ENCODE results near the gene SELENOK.
"Not testable (repeated sequence)": the region's sequence is repeated elsewhere in the genome, so short reads cannot be mapped to it uniquely, and the experiment has no call there.

SELENOK gene

GRCh38 chr3:53891497-53892285 is at the start of gene SELENOK:
SELENOK (minus strand) TSS chr3:53891859.
- peak; percentile 99 for DNase-seq

GRCh38 chr3:53941184-53941583 is 49.5 kb upstream of the SELENOK start:
- no peak for DNase-seq

DNA sequence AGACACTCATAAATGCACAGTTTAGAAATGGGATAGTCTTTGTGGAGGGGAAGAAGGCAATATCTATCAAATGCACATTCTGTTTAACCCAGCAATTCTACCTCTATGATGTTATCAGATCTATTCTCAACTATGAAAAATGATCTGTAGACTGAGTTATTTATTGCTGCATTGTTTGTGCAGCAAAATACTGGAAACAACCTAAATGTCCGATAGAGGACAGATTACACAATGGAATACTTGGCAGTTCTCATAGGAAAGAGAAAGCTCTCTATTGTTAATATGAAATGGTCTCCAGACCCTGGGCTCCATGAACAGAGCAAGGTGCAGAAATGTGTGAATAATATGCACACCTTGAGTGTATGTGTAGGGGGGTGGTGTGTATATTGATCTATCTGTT is 49.0 kb upstream of the SELENOK start:
- no peak for DNase-seq

- DNase-seq = no peak
Measured at GRCh38 chr3:53939813-53940212, 48.2 kb upstream of the SELENOK start.

DNA sequence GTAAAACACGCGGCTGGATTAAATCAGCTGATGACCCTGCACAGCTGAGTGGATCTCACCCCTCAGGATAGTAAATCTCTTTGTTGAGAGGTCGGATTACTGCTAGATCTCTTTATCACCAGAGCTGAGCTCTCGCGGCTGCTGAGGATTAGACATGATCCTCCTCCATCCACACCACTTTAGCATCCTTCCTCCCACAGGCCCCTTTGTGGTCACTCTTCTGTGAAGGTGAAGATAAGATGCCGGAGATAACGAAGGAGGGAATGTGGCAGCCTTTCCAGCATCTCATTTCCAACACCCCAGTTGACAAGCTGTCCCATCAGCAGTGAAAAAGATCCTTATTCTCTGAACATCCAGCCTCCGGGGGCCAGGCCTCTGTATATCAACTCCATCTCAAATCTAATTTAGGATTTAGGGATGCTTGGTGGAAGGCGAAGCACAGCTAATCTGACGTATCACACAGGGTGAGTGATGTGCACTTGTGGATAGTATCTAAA is 47.5 kb upstream of the SELENOK start:
- DNase-seq = no peak

DNA sequence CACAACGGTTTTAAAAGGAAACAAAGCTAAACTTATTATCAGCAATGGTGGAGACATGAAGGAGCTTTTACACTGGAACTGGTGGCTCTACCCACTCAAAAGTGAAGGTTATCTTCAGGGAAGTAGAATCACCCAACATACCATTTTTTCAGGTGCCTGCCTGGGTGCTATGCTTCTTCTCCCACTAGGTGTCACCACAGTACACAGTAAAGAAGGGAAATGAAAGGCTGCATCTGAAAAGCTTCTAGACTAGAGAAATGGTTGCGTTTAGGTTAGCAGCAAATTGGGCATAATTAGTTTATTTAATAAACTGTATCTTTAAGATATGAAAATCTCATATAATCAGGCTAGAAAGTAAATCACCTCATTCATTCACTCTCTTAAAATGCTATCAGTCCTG is 47.0 kb upstream of the SELENOK start:
- DNase-seq = peak; percentile 64

GRCh38 chr3:53936347-53936746 is 44.7 kb upstream of the SELENOK start:
- DNase-seq = no peak

GRCh38 chr3:53935283-53935901 is 43.7 kb upstream of the SELENOK start:
- no peak for DNase-seq

GRCh38 chr3:53927208-53927872 is 35.7 kb upstream of the SELENOK start:
- not testable (repeated sequence) for DNase-seq

DNA sequence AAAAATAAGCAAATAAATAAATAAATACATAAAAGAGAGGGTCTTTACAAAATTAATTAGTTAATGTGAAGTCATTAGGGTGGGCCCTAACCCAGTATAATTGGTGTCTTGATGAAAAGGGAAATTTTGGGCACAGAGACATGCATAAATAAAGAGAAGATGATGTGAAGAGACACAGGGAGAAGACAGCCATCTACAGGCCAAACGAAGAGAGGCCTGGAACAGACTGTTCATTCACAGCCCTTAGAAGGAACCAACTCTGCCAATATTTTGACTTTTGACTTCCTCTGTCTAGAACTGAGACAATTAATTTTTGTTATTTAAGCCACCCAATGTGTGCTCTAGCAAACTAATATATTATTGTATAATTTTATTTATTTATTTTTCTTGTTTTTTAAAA is 29.6 kb upstream of the SELENOK start:
- DNase-seq = no peak

DNA sequence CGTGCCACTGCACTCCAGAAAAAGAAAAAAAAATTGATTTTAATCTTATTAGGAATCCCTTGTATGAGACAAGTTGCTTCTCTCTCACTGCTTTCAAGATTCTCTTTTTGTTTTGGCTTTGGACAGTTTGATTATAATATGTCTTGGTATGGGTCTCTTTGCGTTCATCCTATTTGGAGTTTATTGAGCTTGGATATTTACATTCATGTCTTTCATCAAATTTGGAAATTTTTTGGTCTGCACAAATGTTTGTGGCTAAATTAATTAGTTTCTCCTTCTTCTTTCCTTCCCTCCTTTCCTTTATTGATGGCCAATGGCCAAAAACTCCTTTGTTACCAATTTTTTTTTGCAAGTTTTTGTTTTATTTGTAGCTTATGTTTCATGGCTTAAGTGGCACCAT is 28.1 kb upstream of the SELENOK start:
- no peak for DNase-seq

DNA sequence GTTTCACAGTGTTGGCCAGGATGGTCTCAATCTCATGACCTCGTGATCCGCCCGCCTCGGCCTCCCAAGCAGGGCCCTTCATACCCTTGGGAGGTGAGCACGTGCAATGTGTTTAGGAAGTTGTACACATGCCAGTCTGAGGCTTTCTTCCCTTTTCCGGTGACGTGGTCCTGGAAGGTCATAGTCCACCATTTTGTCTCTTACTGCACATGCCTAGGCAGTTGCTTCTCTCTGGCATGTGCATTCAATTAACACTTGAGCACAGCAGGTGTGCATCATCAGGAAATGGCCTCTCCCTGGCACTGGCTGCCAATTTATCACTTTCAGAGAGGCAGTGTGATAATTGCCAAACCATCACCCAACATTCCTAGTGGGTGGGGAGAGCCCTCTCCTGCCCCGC is 21.7 kb upstream of the SELENOK start:
- DNase-seq = no peak

- no peak for DNase-seq
Measured at GRCh38 chr3:53902711-53903110, 11.1 kb upstream of the SELENOK start.

- no peak for DNase-seq
Measured at GRCh38 chr3:53902067-53902466, 10.4 kb upstream of the SELENOK start.

DNA sequence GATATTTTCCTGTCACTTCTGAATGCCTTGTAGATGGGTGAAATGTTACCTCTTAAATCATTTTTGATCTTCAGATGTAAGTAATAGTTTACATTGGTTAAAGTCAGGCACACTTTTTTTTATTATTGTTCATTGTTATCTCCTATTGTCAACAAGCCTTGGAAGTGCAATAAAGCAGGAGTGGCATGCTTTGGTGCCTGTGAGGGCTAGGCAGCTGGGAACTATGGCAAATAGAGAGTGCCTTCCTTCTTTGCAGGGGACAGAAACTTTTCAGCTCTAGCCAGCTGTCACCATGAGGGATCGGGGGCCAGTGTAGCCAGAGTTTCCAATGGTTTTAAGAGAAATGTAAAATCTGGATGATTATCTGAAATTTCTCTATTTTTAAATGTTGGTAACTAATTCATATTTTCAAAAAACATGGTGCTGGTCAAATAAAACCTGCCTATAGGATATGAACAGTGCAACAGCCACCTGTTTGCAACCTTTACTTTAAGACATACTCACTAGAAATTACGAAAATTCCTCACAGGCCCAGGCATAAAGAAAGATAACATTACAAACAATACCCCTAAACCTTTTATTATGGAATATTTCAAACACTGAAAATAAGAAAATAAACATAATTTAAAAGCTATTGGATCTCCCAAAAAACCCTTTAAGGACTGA is 9.1 kb upstream of the SELENOK start:
- no peak for DNase-seq

- no peak for DNase-seq
Measured at GRCh38 chr3:53899750-53900149, 8.1 kb upstream of the SELENOK start.

DNA sequence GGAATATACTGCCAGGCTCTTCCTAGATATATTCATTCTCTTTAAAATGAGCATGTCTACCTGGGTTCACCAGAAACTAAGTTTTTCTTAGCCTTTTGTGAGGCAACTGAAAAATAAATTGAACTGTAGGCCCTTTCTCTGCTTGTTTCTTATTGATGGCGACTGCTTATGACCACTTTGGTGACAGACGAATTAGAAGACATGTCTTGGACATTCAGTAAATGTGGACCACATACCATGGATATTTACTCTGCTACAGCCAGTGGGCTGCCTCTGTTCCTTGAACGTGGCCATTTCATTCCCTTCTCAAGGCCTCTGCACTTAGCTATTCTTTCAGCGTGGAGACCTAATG is 603 bp upstream of the SELENOK start:
- DNase-seq = no peak

GRCh38 chr3:53890726-53891475 is 758 bp downstream of the SELENOK start:
- DNase-seq = peak; percentile 79

DNA sequence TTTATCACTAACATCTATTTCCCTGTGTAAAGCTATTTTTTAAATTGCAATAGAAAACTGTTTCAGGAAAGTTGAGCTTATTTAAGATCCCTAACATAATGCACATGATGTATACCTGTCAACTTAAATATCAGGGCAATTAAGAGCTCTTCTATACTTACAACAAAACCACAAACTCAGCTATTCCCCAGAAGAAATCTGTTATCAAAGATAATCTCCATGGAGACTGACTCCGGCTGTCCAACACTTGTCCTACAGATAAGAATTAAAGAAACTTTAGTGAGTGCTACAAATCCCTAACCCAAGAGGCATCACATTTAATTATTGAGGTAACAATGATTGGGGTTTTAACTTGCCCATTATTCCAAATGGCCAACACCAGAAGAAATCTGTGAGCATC is 3.4 kb downstream of the SELENOK start:
- no peak for DNase-seq

DNA sequence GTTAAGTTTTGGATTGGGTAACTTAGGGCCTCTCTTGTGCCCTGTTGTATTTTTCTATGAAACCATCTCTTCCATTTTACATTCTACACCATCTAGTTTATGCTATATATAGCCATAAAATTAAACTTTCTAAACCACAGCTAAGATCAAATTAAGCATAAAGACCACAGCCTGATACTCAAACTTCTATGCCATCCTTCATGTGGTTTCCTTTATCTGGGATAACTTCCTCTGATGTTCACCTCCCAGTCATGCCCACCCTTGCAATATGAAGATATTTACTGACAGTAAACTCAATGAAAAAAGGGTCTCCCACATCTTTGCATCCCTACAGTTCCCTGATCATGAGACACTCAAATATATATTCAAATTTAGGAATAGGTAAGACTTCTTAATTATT is 4.2 kb downstream of the SELENOK start:
- DNase-seq = no peak

DNA sequence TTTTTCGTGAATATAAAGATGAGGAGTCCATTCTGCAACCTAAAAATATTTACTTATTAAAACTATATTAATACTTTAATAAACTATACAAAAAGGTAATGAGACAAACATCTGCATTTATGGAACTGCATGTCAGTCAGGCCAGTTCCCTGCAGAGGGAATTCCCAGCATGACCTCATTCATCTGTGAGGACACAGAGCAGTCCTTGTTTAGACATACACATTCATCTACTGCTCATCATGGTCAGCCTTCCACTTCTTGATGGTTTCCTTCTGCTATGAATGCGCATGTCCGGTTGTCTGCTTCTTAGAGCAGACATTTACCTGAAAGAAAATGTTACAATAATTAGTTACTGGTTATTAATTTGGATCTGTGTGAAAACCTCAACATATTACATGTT is 6.4 kb downstream of the SELENOK start:
- DNase-seq = no peak

DNA sequence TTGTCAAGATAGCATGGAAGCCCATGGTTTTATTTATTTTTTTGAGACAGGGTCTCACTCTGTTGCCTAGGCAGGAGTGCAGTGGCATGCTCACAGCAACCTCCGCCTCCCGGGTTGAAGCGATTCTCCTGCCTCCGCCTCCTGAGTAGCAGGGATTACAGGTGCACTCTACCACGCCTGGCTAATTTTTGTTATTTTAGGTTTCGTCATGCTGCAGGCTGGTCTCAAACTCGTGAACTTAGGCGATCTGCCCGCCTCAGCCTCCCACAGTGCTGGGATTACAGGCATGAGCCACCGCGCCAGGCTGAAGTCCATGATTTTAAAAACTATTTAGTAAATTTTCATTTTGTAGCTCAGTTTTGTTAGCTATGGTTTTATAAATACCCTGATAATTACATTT is 7.0 kb downstream of the SELENOK start:
- no peak for DNase-seq

GRCh38 chr3:53883008-53883407 is 8.7 kb downstream of the SELENOK start:
- no peak for DNase-seq
